RWPE1 (cell line): ENCODE measurements around the gene MEF2A.

ENCODE experiments used
- CTCF ChIA-PET: fragments of 350-600 bp; sonication (Branson Sonifier 250); formaldehyde crosslinking; extraction: SDS; loops from one replicate; lab custom pipeline; 2021; lab: Yijun Ruan, JAX
- POLR2A ChIA-PET: fragments of 400-600 bp; formaldehyde crosslinking; extraction: SDS; loops from one replicate; lab custom pipeline; 2020; ENCODE audit warnings: antibody characterized with exemption; ENCODE audit not compliant: low non-redundant PET; lab: Yijun Ruan, JAX
- DNase-seq: peaks from one replicate; pipeline ENCODE4 v3.0.0; 2012; ENCODE audit warnings: low spot score
- H3K27ac ChIP-seq: fragments of 450-650 bp; 2 replicates; pipeline ENCODE4 v1.5.1; 2017
- TF ChIP-seq, protein P1 (sequence below): fragments of 450-650 bp; conservative IDR thresholded peaks from 2 replicates; pipeline ENCODE4 v1.5.1; 2017; ENCODE audit warnings: low read depth, mild to moderate bottlenecking

Gene MEF2A

DNA sequence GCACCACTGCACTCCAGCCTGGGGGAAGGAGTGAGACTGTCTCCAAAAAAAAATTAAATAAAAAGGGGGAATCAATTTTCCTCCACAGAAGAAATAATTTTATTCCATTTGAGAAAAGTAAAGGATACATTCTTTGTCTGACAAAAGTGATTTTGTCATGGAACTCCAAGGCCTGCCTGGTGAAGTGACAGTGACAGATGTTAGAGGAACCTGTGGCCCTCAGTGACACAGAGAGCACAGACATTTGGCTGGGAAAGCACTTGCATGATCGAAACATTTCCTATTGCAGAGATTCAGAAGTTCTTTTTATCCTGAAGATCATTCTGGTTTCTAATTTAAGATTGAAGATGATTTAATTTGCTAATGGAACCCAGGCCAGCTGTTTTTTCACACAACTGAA is 161.5 kb downstream of the MEF2A start:
- DNase-seq, result no peak
- CTCF ChIA-PET, result no interaction called here
- H3K27ac ChIP-seq, result no peak overlapping the region
- TF ChIP-seq, protein P1, sequence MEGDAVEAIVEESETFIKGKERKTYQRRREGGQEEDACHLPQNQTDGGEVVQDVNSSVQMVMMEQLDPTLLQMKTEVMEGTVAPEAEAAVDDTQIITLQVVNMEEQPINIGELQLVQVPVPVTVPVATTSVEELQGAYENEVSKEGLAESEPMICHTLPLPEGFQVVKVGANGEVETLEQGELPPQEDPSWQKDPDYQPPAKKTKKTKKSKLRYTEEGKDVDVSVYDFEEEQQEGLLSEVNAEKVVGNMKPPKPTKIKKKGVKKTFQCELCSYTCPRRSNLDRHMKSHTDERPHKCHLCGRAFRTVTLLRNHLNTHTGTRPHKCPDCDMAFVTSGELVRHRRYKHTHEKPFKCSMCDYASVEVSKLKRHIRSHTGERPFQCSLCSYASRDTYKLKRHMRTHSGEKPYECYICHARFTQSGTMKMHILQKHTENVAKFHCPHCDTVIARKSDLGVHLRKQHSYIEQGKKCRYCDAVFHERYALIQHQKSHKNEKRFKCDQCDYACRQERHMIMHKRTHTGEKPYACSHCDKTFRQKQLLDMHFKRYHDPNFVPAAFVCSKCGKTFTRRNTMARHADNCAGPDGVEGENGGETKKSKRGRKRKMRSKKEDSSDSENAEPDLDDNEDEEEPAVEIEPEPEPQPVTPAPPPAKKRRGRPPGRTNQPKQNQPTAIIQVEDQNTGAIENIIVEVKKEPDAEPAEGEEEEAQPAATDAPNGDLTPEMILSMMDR, result no peak
- POLR2A ChIA-PET, result no interaction called here

DNA sequence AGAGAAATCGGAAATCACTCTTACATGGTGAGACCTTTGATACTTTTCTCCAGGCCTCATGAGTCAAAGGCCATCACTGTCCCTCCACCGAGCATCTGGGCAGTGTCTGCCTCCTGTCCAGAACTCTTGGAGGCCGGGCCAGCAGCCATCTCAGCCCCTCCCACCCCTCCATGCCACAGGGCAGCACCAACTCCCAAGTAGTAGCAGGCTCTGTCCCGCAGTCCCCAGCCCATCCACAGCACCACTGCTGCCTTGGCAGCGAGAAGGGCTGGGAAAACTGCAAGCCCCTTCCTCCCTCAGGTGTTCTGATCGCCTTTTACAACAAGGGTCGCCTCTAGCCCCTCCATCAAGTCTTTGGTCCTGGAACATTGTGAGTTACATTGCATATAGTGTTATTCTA is 161.9 kb downstream of the MEF2A start:
- TF ChIP-seq, protein P1, result no peak
- POLR2A ChIA-PET, result no interaction called here
- CTCF ChIA-PET, result no interaction called here

GRCh38 chr15:99728916-99729315 is 163.1 kb downstream of the MEF2A start:
- peak overlapping the region; percentile 3; the same call in 1 of the 2 replicates for H3K27ac ChIP-seq
- TF ChIP-seq, protein P1, result no peak
- POLR2A ChIA-PET, result no interaction called here
- DNase-seq, result no peak
- CTCF ChIA-PET, result interaction anchor here (0.6 to 1.5 kb wide), 3 partner anchors 21 to 456 kb away, joined by 3 to 5 read pairs (median 4); no protein-coding TSS in a partner anchor

More for the DNA sequence above, 161.9 kb downstream of the MEF2A start:
- H3K27ac ChIP-seq, result 0 out of 2 replicates have a peak overlapping the region, but pooled peaks have one; percentile 3
- no peak for DNase-seq

DNA sequence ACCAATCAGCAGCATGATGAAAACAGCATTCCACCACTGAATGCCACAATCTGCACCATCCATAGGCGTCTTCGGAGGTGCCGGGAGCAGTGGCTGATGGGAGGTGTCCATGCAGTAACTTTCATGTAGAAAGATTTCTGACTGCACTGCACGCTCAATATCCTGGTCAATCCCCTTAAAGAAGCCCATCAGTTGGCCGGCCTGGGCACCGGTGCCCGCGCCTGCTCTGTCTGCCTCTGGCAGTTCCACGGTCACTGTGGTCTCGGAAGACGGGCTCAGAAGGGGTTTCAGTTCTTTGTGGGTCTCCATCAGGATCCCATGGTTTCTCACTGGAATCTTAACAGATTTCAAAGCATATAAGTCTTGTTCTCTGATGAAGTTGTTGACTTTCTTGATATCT is 163.5 kb downstream of the MEF2A start:
- H3K27ac ChIP-seq, result no peak overlapping the region
- no peak for DNase-seq
- CTCF ChIA-PET, result interaction anchor here (1.4 to 1.5 kb wide), 3 partner anchors 21 to 457 kb away, joined by 4 to 8 read pairs (median 5); no protein-coding TSS in a partner anchor
- TF ChIP-seq, protein P1, result no peak
- POLR2A ChIA-PET, result interaction anchor here (0.8 kb wide), 1 partner anchor 27 kb away, joined by 3 read pairs; no protein-coding TSS in a partner anchor

DNA sequence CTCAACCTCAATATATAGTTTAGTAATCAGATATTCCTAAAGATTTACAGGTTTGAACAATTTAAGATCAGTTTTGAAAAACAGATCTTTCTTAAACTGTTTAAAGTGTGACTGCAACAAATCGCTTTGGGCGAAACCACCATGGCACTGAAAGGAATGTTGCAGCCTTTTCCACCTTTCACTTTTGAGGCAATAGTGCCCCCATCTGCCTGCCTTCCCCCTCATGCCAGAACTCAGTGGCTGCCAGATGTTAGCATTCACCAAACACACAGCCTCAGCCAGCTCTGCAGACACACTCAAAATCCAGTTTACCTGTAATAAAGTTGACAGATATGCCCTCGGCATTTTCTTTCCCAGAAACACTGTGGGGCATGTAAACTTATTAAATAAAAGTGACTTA is 164.1 kb downstream of the MEF2A start:
- CTCF ChIA-PET, result interaction anchor here (0.7 to 1.5 kb wide), 4 partner anchors 22 to 457 kb away, joined by 3 to 8 read pairs (median 4); no protein-coding TSS in a partner anchor
- TF ChIP-seq, protein P1, result no peak; the same call in 1 of the 2 replicates
- DNase-seq, result peak; percentile 25
- POLR2A ChIA-PET, result interaction anchor here (0.7 to 0.8 kb wide), 2 partner anchors 26 to 1137 kb away, joined by 3 read pairs; no protein-coding TSS in a partner anchor
- no peak overlapping the region for H3K27ac ChIP-seq

DNA sequence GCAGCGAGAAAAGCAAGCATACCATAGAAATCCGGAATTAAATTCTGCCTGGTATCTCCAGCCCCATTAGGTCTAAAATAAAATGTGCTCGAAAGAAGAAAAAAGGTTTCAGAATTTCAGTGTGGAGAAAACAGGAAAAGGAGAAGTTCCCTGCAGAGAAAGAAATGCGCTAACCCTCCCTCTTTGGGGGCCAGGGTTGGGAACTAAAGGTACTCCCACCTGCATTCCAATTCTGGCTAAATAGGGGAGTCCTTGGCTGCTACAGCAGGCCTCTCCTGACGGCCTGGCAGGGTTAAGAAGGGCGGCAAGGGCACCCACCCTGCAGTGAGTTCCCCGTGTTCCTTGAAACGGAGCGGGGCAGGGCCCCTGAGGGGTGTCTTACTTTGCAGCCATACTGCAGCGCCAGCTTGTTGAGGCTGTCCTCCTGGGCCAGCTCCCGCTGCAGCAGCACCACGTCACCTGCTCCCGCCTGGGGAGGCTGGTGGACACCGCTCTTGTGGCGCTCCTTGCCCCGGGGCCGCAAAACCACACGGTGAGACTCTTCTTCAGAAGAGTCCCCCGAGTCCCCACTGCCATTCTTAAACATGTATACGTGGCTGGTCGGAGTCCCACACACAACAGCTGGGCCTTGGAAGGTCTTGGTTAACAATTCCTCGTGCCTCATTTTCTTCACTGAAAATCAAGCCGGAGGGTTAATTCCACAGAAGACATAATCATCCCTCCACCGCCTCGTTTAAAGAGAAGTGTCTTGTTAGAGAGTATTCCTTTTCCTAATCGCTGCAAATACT is 165.7 kb downstream of the MEF2A start:
- POLR2A ChIA-PET, result interaction anchor here (1.2 kb wide), 1 partner anchor 23 kb away, joined by 3 read pairs; no protein-coding TSS in a partner anchor
- CTCF ChIA-PET, result no interaction called here
- no peak overlapping the region; the same call in 1 of the 2 replicates for H3K27ac ChIP-seq
- DNase-seq, result no peak
- TF ChIP-seq, protein P1, result no peak
